WERI-Rb-1 (cell line): ENCODE data around the gene SRF.

Experiments used
- DNase-seq: peaks from one replicate; pipeline ENCODE4 v3.0.0-alpha.2; 2020
- H3K27ac ChIP-seq: fragments of 250-450 bp; sonication (Bioruptor Pico); 2 replicates; pipeline ENCODE4 v1.5.1; 2020; ENCODE audit warnings: mild to moderate bottlenecking, moderate library complexity
- H3K27me3 ChIP-seq: fragments of 250-450 bp; sonication (Bioruptor Pico); 2 replicates; pipeline ENCODE4 v1.5.1; 2021; ENCODE audit warnings: mild to moderate bottlenecking, low read depth, moderate library complexity; ENCODE audit not compliant: insufficient read depth, severe bottlenecking
- H3K36me3 ChIP-seq: fragments of 250-450 bp; sonication (Bioruptor Pico); 2 replicates; pipeline ENCODE4 v1.5.1; 2020; ENCODE audit warnings: mild to moderate bottlenecking, moderate library complexity
- H3K4me3 ChIP-seq: 2 replicates; pipeline ENCODE4 v1.5.1; 2011; ENCODE audit warnings: low read depth, mild to moderate bottlenecking, control low read depth, low read length
- H3K9me3 ChIP-seq: fragments of 250-450 bp; sonication (Bioruptor Pico); 2 replicates; pipeline ENCODE4 v1.5.1; 2021; ENCODE audit warnings: mild to moderate bottlenecking, moderate library complexity; ENCODE audit not compliant: severe bottlenecking
- TF ChIP-seq, protein P1 (sequence below): IDR thresholded peaks from 2 replicates; pipeline ENCODE4 v1.5.1; 2011; ENCODE audit warnings: low read depth, mild to moderate bottlenecking, control low read depth, inconsistent platforms, low read length

SRF gene

DNA sequence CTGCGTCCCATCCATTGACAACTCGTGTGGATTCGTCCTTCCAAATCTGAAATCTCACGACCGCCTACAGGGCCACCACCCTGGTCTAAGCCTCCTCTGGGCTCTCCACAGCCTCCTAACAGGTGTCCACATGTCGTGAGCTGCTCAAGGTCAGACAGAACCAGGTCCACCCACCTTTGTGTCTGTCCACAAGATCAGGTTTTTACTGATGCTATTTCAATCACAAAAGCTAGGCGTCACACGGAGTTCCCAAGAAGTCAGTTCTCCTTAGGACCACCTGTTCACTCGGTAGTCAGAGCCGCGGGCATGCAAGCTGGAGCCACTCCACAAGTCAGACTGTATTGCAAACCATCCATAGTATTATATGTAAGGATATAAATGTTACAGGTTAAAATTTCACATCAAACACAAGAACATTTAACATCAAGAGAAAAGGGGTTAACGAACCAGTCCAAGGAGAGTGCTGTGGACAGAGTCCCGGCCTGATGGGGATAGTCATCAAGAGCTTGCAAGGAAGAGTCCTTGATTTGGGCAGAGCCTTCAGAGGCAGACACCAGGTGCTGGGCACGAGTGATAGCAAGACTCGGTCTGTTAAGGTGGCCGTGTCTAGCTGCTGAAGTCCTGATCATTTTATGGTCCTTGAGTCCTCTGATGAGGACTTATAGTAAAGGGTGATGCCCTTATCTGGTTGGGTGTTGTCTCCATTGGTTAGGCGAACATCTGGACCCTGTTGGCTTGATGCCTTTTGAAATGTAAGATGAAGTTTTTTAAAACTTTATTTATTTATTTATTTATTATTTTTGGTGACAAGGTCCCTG is 58.9 kb downstream of the SRF start:
- DNase-seq, result no peak
- H3K36me3 ChIP-seq, result no peaks in the 10 kb centered on the region; the same call in 1 of the 2 replicates
- no peak overlapping the region for H3K27ac ChIP-seq
- H3K4me3 ChIP-seq, result no peak overlapping the region
- TF ChIP-seq, protein P1, sequence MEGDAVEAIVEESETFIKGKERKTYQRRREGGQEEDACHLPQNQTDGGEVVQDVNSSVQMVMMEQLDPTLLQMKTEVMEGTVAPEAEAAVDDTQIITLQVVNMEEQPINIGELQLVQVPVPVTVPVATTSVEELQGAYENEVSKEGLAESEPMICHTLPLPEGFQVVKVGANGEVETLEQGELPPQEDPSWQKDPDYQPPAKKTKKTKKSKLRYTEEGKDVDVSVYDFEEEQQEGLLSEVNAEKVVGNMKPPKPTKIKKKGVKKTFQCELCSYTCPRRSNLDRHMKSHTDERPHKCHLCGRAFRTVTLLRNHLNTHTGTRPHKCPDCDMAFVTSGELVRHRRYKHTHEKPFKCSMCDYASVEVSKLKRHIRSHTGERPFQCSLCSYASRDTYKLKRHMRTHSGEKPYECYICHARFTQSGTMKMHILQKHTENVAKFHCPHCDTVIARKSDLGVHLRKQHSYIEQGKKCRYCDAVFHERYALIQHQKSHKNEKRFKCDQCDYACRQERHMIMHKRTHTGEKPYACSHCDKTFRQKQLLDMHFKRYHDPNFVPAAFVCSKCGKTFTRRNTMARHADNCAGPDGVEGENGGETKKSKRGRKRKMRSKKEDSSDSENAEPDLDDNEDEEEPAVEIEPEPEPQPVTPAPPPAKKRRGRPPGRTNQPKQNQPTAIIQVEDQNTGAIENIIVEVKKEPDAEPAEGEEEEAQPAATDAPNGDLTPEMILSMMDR, result no peak
- H3K9me3 ChIP-seq, result no peaks in the 10 kb centered on the region
- H3K27me3 ChIP-seq, result no peaks in the 10 kb centered on the region

DNA sequence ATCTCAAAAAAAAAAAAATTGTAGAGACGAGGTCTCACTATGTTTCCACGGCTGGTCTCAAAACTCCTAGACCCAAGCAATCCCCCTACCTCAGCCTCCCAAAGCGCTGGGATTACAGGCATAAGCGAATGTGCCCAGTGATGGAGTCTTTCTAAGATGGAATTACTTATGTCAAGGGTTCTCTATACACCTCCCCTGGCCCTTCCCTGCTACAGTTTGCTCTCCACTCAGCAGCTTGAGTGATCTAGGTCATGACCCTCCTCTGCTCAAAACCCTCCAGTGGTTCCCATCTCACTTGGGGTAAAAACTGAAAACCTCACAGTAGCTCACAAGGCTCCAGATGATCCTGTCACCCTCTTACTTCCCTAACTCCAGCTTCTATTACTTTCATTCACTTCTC is 60.0 kb downstream of the SRF start:
- no peak for DNase-seq
- TF ChIP-seq, protein P1, result no peak
- H3K36me3 ChIP-seq, result no peaks in the 10 kb centered on the region; the same call in 1 of the 2 replicates
- no peaks in the 10 kb centered on the region for H3K27me3 ChIP-seq
- H3K9me3 ChIP-seq, result no peaks in the 10 kb centered on the region
- H3K27ac ChIP-seq, result no peak overlapping the region
- no peak overlapping the region for H3K4me3 ChIP-seq
